Kidney glomerular epithelial cell (primary cell): ENCODE results near the gene TAS2R5.
"Not testable (repeated sequence)": the region's sequence is repeated elsewhere in the genome, so short reads cannot be mapped to it uniquely, and the experiment has no call there.

ENCODE experiments used
- DNase-seq: peaks from one replicate; lab custom pipeline; 2025; lab: John Stamatoyannopoulos, UW

The TAS2R5 gene

GRCh38 chr7:141789917-141790316, at the start of gene TAS2R5:
TAS2R5 (plus strand) TSS chr7:141790217; CDS start chr7:141790362, 145 bp downstream.
- DNase-seq, result no peak

GRCh38 chr7:141742229-141742628, 47.8 kb upstream of the TAS2R5 start:
- no peak for DNase-seq

- no peak for DNase-seq
Observed at GRCh38 chr7:141744131-141744530, 45.9 kb upstream of the TAS2R5 start.

- DNase-seq, result peak; percentile 37
Observed at GRCh38 chr7:141748396-141748795, 41.6 kb upstream of the TAS2R5 start.

DNA sequence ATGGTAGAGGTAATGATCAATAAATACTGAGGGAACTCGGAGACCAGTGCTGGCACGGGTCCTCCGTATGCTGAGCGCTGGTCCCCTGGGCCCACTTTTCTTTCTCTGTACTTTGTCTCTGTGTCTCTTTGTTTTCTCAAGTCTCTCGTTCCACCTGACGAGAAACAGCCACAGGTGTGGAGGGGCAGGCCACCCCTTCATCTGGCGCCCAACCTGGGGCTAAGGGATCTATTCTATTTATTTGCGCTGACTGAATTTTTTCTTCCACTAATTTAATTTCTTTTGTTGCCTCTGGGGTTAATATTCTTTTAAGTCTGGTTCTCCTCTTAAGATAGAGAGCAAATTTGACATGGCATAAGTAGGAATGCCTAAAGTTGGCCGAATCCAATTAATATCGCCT, 38.1 kb upstream of the TAS2R5 start:
- DNase-seq, result not testable (repeated sequence)

DNA sequence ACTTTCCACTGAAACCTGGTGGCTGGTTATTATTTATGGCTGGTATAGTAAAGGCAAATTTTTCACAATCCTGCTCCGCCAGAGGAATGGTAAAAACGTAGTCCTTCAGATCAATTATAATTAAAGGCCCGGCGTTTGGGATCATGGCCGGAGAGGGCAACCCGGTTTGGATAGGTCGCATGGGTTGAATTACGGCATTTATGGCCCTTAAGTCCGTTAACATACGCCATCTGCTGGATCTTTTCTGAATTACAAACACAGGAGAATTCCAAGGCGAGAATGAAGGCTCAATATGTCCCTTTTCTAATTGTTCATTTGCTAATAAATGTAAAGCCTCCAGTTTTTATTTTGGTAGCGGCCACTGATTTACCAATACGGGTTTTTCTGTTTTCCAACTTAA, 37.4 kb upstream of the TAS2R5 start:
- DNase-seq, result no peak

- DNase-seq, result no peak
Observed at GRCh38 chr7:141754939-141755338, 35.1 kb upstream of the TAS2R5 start.

DNA sequence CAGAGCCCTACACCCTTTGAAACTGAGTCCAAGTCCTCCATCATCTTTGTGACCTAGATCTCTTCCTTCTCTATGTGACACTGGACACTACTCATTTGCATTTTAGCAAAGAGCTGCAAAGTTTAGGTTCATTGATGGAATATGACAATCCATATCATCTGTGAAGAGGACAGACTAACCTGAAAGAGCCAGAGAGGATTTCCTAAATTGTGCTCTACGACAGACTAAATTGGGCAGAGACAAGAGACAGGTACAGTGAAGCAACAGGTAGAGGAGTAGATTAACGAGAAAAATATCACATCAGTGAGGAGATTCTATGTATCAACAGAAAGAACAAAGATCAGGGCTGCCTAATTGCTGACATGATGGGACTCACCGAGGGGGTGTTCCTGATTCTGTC, 26.2 kb upstream of the TAS2R5 start, which contains the start of gene TAS2R3:
Gene TAS2R3, plus strand, starts transcription at position 301 of the 400 bp plus-strand sequence. Its CDS starts 62 bp downstream, at position 363.
- no peak for DNase-seq

DNA sequence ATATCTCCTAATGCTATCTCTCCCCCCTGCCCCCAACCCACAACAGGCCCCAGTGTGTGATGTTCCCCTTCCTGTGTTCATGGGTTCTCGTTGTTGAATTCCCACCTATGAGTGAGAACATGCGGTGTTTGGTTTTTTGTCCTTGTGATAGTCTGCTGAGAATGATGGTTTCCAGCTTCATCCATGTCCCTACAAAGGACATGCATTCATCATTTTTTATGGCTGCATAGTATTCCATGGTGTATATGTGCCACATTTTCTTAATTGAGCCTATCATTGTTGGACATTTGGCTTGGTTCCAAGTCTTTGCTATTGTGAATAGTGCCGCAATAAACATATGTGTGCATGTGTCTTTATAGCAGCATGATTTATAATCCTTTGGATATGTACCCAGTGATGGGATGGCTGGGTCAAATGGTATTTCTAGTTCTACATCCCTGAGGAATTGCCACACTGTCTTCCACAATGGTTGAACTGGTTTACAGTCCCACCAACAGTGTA, 19.9 kb upstream of the TAS2R5 start:
- not testable (repeated sequence) for DNase-seq

DNA sequence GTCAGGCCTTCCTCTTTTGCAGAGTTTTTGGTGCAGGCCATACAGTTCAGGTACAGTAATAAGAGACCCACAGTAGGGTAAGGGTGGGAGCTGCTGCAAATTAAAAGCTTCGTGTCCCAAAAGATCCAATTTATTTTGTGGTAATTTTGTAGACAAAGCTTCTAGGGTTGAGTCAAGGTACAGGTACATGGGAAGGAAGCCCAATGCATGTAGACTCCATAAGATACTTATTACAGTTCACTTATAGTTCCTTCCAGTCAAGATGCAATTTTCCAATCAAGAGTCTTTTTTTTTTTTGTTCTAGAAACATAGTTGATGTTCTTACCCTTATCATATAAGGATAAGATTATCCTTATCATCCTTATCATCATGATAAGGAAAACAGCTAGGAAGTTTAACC, 13.6 kb upstream of the TAS2R5 start, which contains the start of gene TAS2R4:
Gene TAS2R4, plus strand, starts transcription at position 301 of the 400 bp plus-strand sequence. CDS start 1,815 bp downstream, outside the sequence.
- no peak for DNase-seq

DNA sequence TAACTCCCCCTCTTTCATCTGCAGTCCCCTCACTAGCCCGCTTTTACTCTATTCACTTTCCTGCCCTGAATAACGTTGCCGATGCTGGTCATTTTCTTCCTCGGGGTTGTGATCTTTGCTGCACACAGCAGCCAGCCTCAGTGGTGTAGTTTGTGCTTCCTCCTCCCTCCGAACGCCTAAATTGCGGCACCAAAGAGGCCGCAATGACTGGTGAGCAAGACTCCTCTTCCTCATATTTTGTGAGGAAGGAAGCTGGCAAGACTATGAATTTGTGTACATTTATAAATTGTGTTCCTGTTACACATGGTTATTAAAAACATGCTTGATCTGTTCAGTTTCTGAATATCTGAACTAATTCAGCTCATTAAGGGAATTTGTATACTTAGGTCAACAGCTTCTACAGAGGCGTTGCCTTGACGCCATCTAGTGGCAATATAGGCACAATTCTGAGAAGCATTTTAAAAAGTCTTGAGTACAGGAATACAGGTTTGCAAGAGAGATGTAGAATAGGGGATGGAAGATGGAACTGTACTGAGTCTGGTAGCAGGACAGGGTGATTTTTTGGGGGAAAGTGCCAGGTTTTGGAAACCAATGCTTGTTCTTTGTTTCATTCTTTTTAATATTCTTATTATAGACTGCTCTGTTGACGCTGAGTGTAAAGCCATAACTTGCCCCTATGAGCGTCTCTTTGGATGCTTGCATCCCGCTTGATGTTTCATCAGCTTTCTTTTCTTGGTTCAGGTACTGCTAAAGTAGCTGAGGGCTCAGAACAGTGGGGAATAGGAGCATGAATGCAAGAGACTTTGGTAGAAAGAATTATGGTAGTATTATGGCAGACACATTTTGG, 4.1 kb upstream of the TAS2R5 start:
- DNase-seq, result peak; percentile 78

GRCh38 chr7:141788296-141788695, 1.7 kb upstream of the TAS2R5 start:
- no peak for DNase-seq

GRCh38 chr7:141792526-141792925, 2.5 kb downstream of the TAS2R5 start:
- no peak for DNase-seq

DNA sequence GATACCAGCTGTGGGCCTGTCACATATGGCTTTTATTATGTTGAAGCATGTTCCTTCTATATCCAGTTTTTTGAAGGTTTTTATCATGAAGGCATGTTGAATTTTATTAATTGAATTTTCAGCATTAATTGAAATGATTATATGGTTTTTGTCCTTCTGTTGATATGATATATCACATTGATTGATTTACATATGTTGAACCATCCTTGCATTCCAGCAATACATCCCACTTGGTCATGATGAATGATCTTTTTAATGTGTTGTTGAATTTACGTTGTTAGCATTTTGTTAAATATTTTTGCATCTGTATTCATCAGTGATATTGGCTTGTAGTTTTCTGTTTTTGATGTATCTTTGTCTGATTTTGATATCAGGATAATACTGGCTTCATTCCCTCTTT, 30.1 kb downstream of the TAS2R5 start:
- DNase-seq, result no peak

GRCh38 chr7:141822432-141822831, 32.4 kb downstream of the TAS2R5 start:
- not testable (repeated sequence) for DNase-seq

DNA sequence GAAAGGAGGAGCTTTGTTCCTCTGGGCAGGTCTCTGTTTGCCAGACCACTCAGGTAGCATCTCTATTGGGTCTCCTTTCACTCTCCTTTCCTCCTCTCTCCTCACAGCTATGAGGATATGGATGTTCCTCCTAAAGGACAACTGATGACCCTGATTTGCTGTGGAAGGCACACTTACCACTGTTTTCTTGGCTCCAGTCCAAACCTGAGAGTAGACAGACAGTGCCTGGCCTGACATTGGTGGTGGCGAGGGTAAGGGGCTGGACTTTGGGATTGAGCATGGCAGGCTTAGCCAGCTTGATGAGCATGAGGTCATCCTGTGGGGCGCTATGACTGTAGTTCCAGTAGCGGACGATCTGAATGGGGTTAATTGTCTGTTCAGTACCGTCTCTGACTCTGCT, 47.7 kb downstream of the TAS2R5 start:
- no peak for DNase-seq

GRCh38 chr7:141838581-141838980, 48.6 kb downstream of the TAS2R5 start:
- no peak for DNase-seq

DNA sequence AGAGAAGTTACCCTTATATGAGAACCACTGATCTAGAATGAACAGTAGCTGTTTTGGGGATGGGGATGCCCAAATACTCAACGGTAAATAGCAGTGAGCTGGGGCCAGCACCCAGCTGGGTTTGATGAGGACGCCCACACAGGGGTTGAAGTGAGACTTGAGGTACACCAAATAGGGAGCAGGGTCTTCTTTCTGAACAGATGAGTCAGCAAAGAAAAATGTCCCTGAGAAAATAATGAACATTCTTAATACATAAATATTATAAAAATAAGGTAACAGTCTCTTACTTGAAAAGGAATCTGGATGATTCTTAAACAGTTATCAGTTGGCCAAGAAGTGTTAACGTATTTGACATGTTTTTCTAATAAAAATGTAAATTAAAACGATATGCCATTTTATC, 49.2 kb downstream of the TAS2R5 start:
- no peak for DNase-seq

DNA sequence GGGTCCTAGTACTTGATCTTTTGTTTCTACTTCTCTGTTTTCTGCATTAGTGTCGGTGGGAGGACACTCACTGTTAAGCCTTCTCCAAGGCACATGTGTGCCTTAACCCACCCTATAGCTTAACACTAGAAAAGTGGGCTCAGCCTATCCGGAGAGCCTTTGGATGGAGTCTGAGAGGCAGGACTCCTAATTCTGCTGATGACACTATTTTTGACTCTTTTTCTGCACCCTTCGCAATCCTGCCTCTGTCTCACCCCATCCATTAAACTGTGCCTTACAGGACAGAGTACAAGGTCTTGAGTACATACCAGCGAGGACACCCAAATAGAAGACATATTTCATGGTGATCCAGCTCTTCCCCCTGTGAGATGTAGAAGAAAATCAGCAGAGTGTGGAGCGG, 50.7 kb downstream of the TAS2R5 start:
- no peak for DNase-seq
